A673 (cell line): ENCODE results near the gene NRXN3. TPM values are rescaled to one million over a fixed set of nuclear protein-coding genes. Genes with fewer than 3 reads are reported as not detected.

Experiments
- BruUV-seq: library from RNA; stranded (reverse); fragments of 400-500 nt; replicated peaks from 2 replicates; lab custom pipeline; 2021; lab: Mats Ljungman, UMichigan
- CTCF ChIA-PET: fragments of 300-600 bp; sonication (Branson Sonifier 250); formaldehyde crosslinking; loops from one replicate; lab custom pipeline; 2022; ENCODE audit warnings: antibody characterized with exemption; lab: Charles Lee
- POLR2A ChIA-PET: fragments of 300-600 bp; sonication (Branson Sonifier 250); formaldehyde crosslinking; loops from one replicate; lab custom pipeline; 2022; ENCODE audit warnings: antibody characterized with exemption; ENCODE audit not compliant: low non-redundant PET; lab: Charles Lee
- DNase-seq: peaks from one replicate; pipeline ENCODE4 v3.0.0-alpha.2; 2015; ENCODE audit warnings: low spot score
- H3K27ac ChIP-seq: fragments of 200-600 bp; sonication (generic); 2 replicates; pipeline ENCODE4 v1.5.1; 2016; ENCODE audit warnings: mixed run types, low read depth, mild to moderate bottlenecking, mixed read lengths, antibody characterized with exemption, low read length; ENCODE audit not compliant: poor library complexity, severe bottlenecking
- H3K27me3 ChIP-seq: fragments of 200-600 bp; sonication (generic); replicated peaks from 2 replicates; pipeline ENCODE4 v1.6.1; 2017; ENCODE audit warnings: mixed run types, low read depth, mild to moderate bottlenecking, mixed read lengths, antibody characterized with exemption, low read length; ENCODE audit not compliant: insufficient read depth, poor library complexity
- H3K36me3 ChIP-seq: fragments of 200-600 bp; sonication (generic); 2 replicates; pipeline ENCODE4 v1.6.1; 2016; ENCODE audit warnings: mixed run types, mild to moderate bottlenecking, mixed read lengths, antibody characterized with exemption, low read length; ENCODE audit not compliant: insufficient read depth, poor library complexity, severe bottlenecking
- H3K4me1 ChIP-seq: fragments of 200-600 bp; sonication (generic); 2 replicates; pipeline ENCODE4 v1.6.1; 2017; ENCODE audit warnings: mixed run types, mild to moderate bottlenecking, mixed read lengths, antibody characterized with exemption, low read length; ENCODE audit not compliant: insufficient read depth, poor library complexity, severe bottlenecking
- H3K4me3 ChIP-seq: fragments of 200-600 bp; sonication (generic); 2 replicates; pipeline ENCODE4 v1.5.1; 2016; ENCODE audit warnings: low read depth, mixed run types, mild to moderate bottlenecking, mixed read lengths, low read length; ENCODE audit not compliant: poor library complexity, severe bottlenecking
- H3K9me3 ChIP-seq: fragments of 200-600 bp; sonication (generic); 2 replicates; pipeline ENCODE4 v1.6.1; 2016; ENCODE audit warnings: mixed run types, low read depth, mild to moderate bottlenecking, mixed read lengths, antibody characterized with exemption, low read length; ENCODE audit not compliant: poor library complexity, severe bottlenecking
- EZH2 ChIP-seq: fragments of 200-600 bp; sonication (generic); IDR thresholded peaks from 2 replicates; pipeline ENCODE4 v1.6.1; 2017; ENCODE audit warnings: borderline replicate concordance, low read depth, mild to moderate bottlenecking, mixed read lengths, antibody characterized with exemption, low read length; ENCODE audit not compliant: poor library complexity, severe bottlenecking
- intact Hi-C: fragments of 100-400 bp; cut with micrococcal nuclease; formaldehyde crosslinking; loops from one replicate; pipeline ENCODE4 v1.10.0; 2022; ENCODE audit not compliant: unreplicated experiment
- total RNA-seq: library from RNA; stranded (reverse); gene quantifications from 2 replicates; pipeline ENCODE4 v1.2.3, GENCODE V29; 2021
- TF ChIP-seq, protein P1 (sequence below): fragments of 300-800, 200-600 bp; sonication (generic); conservative IDR thresholded peaks from 2 replicates; pipeline ENCODE4 v1.5.1; 2017; ENCODE audit warnings: low read depth, mild to moderate bottlenecking, antibody characterized with exemption, low read length, moderate library complexity, mixed read lengths

NRXN3 gene
- total RNA-seq, 1 experiment from 2014 or later: 0.21 TPM

- POLR2A ChIA-PET: no interaction called here
- Histone ChIP-seq H3K4me3 (no peak overlapping the region), H3K27ac (no peak overlapping the region), H3K27me3 (peaks cover 3% of the 10 kb centered on the region), H3K4me1 (no peaks in the 10 kb centered on the region), H3K9me3 (no peaks in the 10 kb centered on the region), H3K36me3 (no peaks in the 10 kb centered on the region)
- intact Hi-C loops: no loop called here
- DNase-seq: no peak
- no peak for TF ChIP-seq EZH2
- TF ChIP-seq, protein P1, sequence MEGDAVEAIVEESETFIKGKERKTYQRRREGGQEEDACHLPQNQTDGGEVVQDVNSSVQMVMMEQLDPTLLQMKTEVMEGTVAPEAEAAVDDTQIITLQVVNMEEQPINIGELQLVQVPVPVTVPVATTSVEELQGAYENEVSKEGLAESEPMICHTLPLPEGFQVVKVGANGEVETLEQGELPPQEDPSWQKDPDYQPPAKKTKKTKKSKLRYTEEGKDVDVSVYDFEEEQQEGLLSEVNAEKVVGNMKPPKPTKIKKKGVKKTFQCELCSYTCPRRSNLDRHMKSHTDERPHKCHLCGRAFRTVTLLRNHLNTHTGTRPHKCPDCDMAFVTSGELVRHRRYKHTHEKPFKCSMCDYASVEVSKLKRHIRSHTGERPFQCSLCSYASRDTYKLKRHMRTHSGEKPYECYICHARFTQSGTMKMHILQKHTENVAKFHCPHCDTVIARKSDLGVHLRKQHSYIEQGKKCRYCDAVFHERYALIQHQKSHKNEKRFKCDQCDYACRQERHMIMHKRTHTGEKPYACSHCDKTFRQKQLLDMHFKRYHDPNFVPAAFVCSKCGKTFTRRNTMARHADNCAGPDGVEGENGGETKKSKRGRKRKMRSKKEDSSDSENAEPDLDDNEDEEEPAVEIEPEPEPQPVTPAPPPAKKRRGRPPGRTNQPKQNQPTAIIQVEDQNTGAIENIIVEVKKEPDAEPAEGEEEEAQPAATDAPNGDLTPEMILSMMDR: no peak
- no TSS peak for BruUV-seq
- CTCF ChIA-PET: no interaction called here
These were observed 42.2 kb upstream of the NRXN3 start for GRCh38 chr14:78127961-78128360.

DNA sequence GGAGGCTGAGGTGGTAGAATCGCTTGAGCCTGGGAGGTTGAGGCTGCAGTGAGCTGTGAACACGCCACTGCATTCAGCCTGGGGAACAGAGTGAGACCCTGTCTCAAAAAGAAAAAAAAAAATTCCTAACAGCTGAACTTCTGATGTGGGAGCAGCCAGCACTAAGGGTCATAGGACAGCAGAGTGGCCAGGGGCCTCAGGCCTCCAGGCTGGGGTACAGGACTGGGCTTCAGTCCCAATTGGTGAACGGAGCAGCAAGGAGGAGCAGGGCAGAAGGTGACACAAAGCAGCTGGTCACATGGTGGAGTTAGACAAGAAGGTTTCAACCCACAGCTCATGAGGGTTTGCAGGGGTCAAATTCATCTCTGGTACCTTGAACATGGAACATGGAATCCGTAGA, 40.8 kb upstream of the NRXN3 start:
- intact Hi-C loops: no loop called here
- no peak overlapping the region for H3K27ac ChIP-seq
- no peak overlapping the region for H3K4me3 ChIP-seq
- TF ChIP-seq EZH2: no peak
- TF ChIP-seq, protein P1: no peak
- BruUV-seq: no TSS peak
- H3K9me3 ChIP-seq: no peaks in the 10 kb centered on the region
- DNase-seq: no peak
- POLR2A ChIA-PET: no interaction called here
- H3K36me3 ChIP-seq: no peaks in the 10 kb centered on the region
- no peaks in the 10 kb centered on the region for H3K4me1 ChIP-seq
- CTCF ChIA-PET: no interaction called here
- peaks cover 3% of the 10 kb centered on the region for H3K27me3 ChIP-seq

GRCh38 chr14:78130356-78130755, 39.8 kb upstream of the NRXN3 start:
- ChIA-PET POLR2A (no interaction called here), CTCF (no interaction called here)
- BruUV-seq: no TSS peak
- DNase-seq: no peak
- TF ChIP-seq, protein P1: no peak
- no peak for TF ChIP-seq EZH2
- H3K27me3 ChIP-seq: peaks cover 8% of the 10 kb centered on the region
- intact Hi-C loops: no loop called here
- H3K4me1 ChIP-seq: no peaks in the 10 kb centered on the region
- no peaks in the 10 kb centered on the region for H3K9me3 ChIP-seq
- H3K27ac ChIP-seq: no peak overlapping the region
- no peak overlapping the region for H3K4me3 ChIP-seq
- H3K36me3 ChIP-seq: no peaks in the 10 kb centered on the region
